ENCODE results near the gene OR5H1. TPM values are rescaled to one million over a fixed set of nuclear protein-coding genes. Genes with fewer than 3 reads are reported as not detected.
A peak's percentile ranks its signal among the peaks of the same experiment; 100 is the strongest.
"Not testable (repeated sequence)": the region's sequence is repeated elsewhere in the genome, so short reads cannot be mapped to it uniquely, and the experiment has no call there.

The OR5H1 gene
- total and polyA plus RNA-seq, 2 experiments from 2014 or later, result not detected

DNA sequence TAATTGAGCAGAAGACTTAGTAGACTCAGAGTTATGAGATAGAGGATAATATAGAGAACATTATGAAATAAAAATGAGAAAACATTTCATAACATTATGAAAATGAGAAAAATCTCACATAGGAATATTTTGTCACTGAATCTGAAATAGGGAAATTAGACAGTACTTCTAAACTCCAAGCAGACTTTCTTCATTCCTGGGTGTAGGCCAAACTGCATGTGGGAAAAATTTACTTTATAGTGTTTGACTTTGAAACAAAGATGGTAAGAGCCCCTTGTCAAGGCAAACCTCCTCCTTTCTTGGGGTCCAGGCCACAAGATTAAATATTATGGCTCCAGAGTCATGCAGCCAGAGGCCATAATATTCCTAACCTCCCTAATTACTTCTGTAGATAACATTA, 10.0 kb downstream of the OR5H1 start:
- no peak for DNase-seq (ENCODE audit: low read depth in 1 of 2, low spot score in 1 of 2)
- Histone ChIP-seq H3K9me3 (ENCODE audit: low read depth) (no peaks in the 10 kb centered on the region), H3K4me1 (ENCODE audit: low read depth) (no peaks in the 10 kb centered on the region), H3K27ac (no peak overlapping the region), H3K27me3 (no peaks in the 10 kb centered on the region), H3K4me3 (no peak overlapping the region), H3K36me3 (no peaks in the 10 kb centered on the region)
- TF ChIP-seq, protein P1, sequence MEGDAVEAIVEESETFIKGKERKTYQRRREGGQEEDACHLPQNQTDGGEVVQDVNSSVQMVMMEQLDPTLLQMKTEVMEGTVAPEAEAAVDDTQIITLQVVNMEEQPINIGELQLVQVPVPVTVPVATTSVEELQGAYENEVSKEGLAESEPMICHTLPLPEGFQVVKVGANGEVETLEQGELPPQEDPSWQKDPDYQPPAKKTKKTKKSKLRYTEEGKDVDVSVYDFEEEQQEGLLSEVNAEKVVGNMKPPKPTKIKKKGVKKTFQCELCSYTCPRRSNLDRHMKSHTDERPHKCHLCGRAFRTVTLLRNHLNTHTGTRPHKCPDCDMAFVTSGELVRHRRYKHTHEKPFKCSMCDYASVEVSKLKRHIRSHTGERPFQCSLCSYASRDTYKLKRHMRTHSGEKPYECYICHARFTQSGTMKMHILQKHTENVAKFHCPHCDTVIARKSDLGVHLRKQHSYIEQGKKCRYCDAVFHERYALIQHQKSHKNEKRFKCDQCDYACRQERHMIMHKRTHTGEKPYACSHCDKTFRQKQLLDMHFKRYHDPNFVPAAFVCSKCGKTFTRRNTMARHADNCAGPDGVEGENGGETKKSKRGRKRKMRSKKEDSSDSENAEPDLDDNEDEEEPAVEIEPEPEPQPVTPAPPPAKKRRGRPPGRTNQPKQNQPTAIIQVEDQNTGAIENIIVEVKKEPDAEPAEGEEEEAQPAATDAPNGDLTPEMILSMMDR (IDR thresholded peaks at IDR 0.05; ENCODE audit: low read depth, low read length), result no peak

DNA sequence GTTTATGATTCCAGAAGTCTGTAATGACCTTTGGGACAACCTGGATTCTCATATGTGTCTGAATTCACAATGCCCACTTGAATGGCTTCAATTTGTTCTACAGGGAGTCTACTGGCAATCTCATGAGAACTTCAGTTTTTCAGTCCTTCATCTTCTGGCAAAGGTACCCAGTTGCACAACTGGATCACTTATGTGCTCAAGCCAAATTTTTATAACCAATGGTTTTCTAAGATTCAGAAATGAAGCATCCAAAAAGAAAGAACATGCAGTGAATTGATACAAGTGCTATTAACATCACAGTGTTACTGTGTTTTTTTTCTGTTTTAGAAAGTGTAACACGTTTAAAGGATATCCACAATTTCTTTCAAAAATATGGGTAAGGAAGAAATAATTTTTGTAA, 16.7 kb downstream of the OR5H1 start, which contains the start of gene OR5H14:
Gene OR5H14, plus strand, starts transcription at position 301 of the 400 bp plus-strand sequence. CDS start 1,907 bp downstream, outside the sequence.
- no peak within 1 kb of the TSS for H3K4me3 ChIP-seq
- no peaks in the 10 kb centered on the region for H3K4me1 ChIP-seq (ENCODE audit: low read depth)
- TF ChIP-seq, protein P1 (IDR thresholded peaks at IDR 0.05; ENCODE audit: low read depth, low read length), result no peak
- no peak within 1 kb of the TSS for H3K27ac ChIP-seq
- no peaks in the 10 kb centered on the region for H3K27me3 ChIP-seq
- H3K36me3 ChIP-seq, result no peaks in the 10 kb centered on the region
- no peaks in the 10 kb centered on the region for H3K9me3 ChIP-seq (ENCODE audit: low read depth)
- no peak for DNase-seq (ENCODE audit: low read depth in 1 of 2, low spot score in 1 of 2)

DNA sequence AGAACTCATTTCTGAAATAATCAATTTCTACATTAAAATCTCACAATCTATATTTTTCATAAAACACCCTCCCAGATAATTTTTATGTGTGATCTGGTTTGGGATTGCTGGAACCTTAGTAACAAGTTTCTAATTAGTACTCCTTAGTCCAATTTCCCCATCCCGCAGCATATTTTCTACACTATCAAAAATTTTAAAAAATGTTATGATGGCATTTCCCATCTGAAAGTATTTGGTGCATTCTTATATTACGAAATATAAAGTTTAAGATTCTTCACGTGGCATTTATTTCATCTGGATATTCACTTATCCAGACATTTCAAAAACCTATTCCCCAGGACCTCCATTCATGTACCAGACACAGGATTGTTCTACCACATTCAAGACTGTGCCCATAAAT, 18.2 kb downstream of the OR5H1 start:
- H3K27me3 ChIP-seq, result no peaks in the 10 kb centered on the region

DNA sequence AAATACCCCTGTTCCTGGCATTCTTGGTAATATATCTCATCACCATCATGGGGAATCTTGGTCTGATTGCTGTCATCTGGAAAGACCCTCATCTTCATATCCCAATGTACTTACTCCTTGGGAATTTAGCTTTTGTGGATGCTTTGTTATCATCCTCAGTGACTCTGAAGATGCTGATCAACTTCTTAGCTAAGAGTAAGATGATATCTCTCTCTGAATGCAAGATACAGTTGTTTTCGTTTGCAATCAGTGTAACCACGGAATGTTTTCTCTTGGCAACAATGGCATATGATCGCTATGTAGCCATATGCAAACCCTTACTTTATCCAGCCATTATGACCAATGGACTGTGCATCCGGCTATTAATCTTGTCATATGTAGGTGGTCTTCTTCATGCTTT, 18.9 kb downstream of the OR5H1 start:
- not testable (repeated sequence) for H3K36me3 ChIP-seq; H3K27me3 ChIP-seq; H3K9me3 ChIP-seq (ENCODE audit: low read depth); H3K27ac ChIP-seq; H3K4me3 ChIP-seq; H3K4me1 ChIP-seq (ENCODE audit: low read depth); DNase-seq (ENCODE audit: low read depth in 1 of 2, low spot score in 1 of 2)

More for the DNA sequence above, 18.2 kb downstream of the OR5H1 start:
- Histone ChIP-seq H3K9me3 (ENCODE audit: low read depth) (no peaks in the 10 kb centered on the region), H3K4me3 (no peak overlapping the region), H3K27ac (no peak overlapping the region), H3K4me1 (ENCODE audit: low read depth) (no peaks in the 10 kb centered on the region), H3K36me3 (no peaks in the 10 kb centered on the region)
- TF ChIP-seq, protein P1 (IDR thresholded peaks at IDR 0.05; ENCODE audit: low read depth, low read length), result no peak
- DNase-seq (ENCODE audit: low read depth in 1 of 2, low spot score in 1 of 2), result no peak

DNA sequence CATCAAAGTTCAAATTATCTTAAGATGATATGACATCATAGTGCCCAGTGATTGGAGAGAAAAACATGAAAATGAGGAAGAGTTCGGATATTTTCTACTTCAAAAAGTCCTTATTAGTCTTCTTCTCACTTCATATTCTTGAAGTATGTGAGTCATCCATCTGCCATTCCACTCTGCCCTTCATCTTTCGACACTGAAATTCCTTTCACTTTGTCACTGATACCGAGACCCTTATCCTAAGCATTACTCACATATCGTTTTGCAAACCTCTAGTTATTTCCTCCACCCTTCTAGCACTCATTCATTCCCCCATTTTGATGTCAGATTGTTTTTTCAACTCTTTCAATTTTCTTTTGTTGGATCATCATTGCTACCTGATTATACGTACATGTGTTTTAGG, 20.7 kb downstream of the OR5H1 start:
- Histone ChIP-seq H3K27me3 (no peaks in the 10 kb centered on the region), H3K27ac (no peak overlapping the region), H3K4me1 (ENCODE audit: low read depth) (no peaks in the 10 kb centered on the region), H3K36me3 (no peaks in the 10 kb centered on the region), H3K9me3 (ENCODE audit: low read depth) (no peaks in the 10 kb centered on the region), H3K4me3 (no peak overlapping the region)
- DNase-seq (ENCODE audit: low read depth in 1 of 2, low spot score in 1 of 2), result peak in 1 of 2 donors; percentile 1
- TF ChIP-seq, protein P1 (IDR thresholded peaks at IDR 0.05; ENCODE audit: low read depth, low read length), result no peak

DNA sequence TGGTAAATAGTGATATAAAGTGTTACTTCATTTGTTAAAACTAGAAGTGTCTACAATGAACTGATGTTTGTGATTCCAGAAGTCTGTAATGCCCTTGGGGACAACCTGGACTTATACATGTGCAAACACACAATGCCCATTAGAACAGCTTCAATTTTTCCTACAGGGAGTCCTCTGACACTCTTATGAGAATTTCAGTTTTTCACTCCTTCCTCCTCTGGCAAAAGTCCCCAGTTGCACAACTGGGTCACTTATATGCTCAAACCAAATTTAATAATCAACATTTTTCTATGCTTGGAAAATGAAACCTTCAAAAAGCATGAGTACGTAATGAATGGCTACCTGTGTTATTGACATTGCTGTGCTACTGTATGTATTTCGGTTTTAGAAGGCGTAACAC, 35.9 kb downstream of the OR5H1 start, which contains the start of gene OR5H15:
Gene OR5H15, plus strand, starts transcription at position 301 of the 400 bp plus-strand sequence. CDS start 2,004 bp downstream, outside the sequence.
- Histone ChIP-seq H3K4me1 (ENCODE audit: low read depth) (no peaks in the 10 kb centered on the region), H3K9me3 (ENCODE audit: low read depth) (no peaks in the 10 kb centered on the region), H3K27me3 (no peaks in the 10 kb centered on the region), H3K36me3 (no peaks in the 10 kb centered on the region), H3K27ac (no peak within 1 kb of the TSS), H3K4me3 (no peak within 1 kb of the TSS)
- DNase-seq (ENCODE audit: low read depth in 1 of 2, low spot score in 1 of 2), result no peak
- TF ChIP-seq, protein P1 (IDR thresholded peaks at IDR 0.05; ENCODE audit: low read depth, low read length), result no peak

Measured in cardiac muscle cell (in vitro differentiated cells and primary cell).